Retina (tissue), 1 donor: ENCODE data around the gene SKA3.
"Not testable (repeated sequence)": the region's sequence is repeated elsewhere in the genome, so short reads cannot be mapped to it uniquely, and the experiment has no call there.

Experiments
- DNase-seq: peaks from one replicate; pipeline ENCODE4 v3.0.0-alpha.2; 2016

The SKA3 gene

DNA sequence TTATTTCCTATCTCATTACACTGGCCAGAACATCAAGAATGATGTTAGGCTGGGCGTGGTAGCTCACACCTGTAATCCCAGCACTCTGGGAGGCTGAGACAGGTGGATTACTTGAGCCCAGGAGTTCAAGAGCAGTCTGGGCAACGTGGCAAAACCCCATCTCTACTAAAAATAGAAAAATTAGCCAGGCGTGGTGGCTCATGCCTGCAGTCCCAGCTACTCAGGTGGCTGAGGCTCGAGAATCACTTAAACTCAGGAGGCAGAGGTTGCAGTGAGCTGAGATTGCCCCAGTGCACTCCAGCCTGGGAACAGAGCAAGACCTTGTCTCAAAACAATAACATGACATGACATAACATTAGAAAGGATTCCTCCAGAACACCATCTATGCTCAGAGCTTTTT lies 10.7 kb downstream of the SKA3 start:
- not testable (repeated sequence) for DNase-seq

DNA sequence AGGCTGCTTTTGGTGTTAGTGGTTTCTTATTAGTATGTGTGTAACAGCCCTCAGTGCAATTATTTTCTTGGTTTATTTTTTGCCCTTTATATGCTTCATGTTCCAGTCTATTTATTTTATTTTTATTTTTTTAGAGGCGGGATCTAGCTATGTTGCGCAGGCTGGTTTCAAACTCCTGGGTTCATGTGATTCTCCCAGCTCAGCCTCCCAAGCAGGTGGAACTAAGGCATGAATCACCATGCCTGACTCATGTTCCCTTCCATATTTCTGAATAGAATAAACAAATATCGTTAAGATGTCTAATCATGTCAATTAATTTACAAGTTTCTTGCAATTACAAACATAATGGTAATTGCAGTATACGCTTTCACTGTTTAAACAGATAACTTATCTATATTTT lies 11.7 kb downstream of the SKA3 start:
- no peak for DNase-seq

DNA sequence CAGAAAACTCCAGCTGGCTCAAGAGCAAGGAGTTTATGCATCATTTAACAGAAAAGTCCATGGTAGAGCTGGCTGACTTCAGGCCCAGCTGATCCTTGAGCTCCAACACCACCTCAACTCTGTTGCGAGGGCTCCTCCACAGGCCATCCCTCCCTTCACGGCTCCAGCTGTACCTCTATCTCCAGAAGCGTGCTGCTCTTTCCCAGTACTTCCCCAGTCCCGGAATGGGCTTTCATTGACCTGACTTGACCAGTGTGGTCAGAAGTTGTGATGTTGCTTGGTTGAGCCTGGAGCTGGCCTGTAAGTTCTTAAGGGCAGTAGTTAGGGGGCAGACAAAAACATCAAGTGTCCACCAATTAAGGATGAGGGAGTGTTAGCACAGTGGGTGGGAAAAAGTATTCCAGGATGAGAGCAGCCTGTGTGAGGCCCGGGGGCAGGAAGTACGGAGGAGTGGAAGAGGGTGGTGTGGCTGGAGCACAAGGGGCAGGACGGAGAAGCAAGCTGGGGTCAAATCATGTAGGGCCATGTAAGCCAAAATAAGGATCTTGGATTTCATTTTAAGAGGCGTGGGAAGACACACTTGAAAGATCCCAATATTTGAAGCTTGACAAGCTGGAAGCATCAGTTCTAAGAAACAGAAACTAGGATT lies 24.0 kb downstream of the SKA3 start:
- DNase-seq, result no peak

DNA sequence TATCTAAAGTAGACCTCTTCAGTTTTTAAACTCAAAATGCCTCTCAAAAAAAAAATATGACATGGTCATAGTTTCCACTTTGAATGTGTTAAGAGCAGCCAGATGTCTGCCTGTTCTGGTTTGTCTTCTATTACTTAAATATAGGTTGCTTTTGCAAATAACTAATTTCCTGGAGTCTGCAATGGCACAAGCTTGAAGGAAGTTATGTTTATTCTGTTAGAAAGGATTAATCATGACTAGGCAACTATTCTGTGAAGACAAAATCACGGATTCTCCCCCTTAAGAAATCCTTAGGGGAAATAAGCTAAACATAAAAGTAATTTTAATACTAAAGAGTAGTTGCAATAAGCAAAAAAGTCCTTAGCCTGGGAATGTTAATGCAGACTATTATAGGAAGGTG lies 26.3 kb downstream of the SKA3 start:
- no peak for DNase-seq

DNA sequence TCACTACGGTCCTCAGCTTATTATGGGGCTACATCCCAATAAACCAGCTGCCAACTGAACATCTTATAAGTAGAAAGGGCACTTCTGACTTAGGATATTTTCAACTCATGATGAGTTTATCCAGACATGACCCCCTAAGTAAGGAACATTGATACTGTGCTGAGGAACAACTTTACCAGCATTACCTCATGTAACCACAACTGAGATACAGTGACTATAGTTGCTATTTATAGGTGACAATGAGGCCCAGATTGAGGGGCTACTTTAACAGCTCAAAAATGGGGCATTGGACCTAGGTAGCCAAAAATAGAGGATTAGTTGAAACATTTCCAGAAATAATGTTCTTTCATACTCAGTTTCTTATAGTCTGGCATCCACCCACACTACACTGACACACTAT lies 26.8 kb downstream of the SKA3 start:
- DNase-seq, result no peak

DNA sequence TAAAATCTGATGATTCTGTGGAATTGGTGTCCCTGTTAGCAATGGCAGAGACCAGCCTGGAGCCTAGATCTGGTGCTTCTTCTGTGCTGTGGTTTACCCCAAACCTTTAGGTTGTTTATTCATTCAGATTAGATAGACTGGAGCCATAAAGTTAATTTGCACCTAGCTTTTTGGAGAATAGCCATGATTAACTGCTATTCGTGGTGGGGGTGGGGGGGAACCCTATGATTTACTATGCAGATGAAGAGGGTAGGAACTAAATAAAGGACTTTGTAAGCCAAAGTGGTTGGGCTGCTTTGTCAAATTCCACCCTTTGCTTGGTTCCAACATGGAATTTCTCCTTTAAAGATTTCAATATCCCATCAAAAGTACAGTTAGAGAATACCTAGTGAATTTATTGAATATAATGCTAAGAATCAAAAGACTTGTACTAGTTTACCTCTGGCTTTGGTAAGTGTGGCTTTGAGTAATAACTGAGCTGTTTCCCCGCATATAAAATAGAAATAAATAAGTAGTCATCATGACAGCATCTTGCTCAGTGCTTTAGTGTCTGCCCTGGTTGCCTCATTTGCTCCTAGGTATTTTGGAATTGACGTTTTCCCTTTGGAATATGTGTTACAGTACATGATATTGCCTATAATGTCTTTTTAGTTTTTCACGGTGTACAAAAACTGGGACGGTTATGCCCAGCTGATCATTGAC lies 27.6 kb downstream of the SKA3 start:
- no peak for DNase-seq

DNA sequence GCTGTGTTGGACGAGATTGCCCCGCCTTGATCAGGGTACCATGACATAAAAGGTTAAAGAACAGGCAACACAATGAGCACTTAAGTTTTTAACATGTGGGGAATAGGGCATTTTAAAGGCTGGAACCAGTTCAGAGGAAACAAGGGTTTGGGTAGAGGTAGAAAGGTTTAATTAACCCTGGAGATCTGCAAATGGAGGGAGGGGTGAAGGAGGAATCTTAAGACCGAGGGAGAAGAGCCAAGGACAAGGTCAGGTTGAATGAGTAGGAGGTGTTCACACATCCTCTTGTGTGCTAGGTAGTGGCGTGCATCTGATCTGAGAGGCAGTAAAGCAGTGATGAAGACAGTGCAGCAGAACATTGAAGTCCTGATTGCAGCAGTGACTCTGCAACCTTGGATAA lies 28.5 kb downstream of the SKA3 start:
- DNase-seq, result no peak

DNA sequence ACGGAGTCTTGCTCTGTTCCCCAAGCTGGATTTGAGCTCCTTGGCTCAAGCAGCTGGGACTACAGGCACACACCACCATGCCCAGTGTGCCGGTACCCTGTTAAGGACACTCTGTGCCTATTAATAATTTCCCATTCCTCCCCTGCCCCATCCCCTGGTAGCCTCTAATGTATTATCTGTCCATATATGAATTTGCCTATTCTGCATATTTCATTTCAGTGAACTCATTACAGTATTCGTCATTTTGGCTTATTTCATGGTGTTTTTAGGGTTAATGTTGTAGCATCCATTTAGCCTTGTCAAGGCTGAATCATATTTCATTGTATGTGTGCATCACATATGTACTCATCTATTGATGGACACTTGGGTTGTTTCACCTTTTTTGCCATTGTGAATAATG lies 33.6 kb downstream of the SKA3 start:
- DNase-seq, result no peak

DNA sequence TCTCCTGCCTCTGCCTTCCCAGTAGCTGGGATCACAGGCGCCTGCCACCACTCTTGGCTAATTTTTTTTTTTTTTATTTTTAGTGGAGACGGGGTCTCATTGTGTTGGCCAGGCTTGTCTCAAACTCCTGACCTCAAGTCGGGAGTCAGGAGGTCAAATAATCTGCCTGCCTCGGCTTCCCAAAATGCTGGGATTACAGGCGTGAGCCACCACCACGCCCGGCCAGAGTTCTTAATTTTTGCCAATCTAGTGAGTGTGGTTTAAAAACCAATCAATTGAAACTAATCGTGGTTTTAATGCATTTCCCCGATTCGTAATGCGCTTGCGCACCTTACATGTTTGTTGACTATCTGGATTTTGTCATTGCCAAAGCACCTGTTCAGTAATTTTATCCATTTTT lies 37.0 kb downstream of the SKA3 start:
- DNase-seq, result no peak

DNA sequence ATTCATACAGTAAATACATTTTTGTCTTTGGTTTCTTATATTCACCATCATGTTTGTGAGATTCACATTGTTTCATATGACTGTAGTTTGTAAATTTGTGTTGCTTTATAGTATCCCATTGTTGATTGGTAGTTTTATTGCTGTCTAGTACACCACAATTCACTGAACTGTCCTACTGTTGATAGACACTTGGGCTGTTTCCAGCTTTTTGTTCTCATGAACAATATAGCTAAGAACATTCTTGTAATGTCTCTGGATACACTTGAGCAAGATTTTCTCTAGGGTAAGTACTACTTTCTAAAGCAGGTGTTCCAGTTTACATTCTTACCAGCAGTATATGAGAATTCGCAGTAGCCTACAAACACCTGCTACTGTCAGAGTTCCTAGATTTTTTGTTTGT lies 37.8 kb downstream of the SKA3 start:
- no peak for DNase-seq

DNA sequence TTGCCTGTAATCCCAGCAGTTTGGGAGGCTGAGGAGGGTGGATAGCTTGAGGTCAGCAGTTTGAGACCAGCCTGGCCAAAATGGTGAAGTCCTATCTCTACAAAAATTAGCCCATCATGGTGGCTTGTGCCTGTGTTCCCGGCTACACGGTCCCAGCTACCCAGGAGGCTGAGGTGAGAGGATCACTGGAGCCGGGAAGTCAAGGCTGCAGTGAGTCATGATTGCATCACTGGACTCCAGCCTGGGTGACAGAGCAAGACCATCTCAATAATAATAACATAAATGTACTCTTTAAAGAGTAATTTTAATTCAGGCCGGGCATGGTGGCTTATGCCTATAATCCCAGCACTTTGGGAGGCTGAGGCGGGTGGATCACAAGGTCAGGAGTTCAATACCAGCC lies 38.7 kb downstream of the SKA3 start:
- no peak for DNase-seq

DNA sequence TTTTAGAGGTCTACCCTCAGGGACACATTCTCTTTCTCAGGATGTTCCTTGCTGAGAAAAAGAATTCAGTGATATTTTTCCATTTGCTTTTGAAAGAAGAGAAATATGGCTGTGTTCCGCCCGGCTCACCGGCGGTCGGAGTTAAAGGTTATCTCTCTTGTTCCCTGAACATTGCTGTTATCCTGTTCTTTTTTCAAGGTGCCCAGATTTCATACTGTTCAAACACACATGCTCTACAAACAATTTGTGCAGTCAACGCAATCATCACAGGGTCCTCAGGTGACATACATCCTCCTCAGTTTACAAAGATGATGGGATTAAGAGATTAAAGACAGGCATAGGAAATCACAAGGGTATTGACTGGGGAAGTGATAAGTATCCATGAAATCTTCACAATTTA lies 40.5 kb downstream of the SKA3 start:
- not testable (repeated sequence) for DNase-seq

DNA sequence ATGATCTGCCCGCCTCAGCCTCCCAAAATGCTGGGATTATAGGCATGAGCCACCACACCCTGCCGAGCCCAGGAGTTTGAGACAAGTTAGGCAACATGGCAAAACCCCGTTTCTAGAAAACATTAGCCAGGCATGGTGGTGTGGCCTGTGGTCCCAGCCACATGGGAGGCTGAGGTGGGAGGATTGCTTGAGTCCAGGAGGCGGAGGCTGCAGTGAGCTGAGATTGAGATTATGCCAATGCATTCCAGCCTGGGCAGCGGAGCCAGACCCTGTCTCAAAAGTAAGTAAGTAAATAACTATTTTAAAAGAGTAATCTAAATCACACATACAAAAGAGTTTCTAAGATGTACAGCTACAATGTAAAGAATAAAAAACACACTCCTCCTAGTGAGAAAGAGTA lies 41.9 kb downstream of the SKA3 start:
- DNase-seq, result no peak

DNA sequence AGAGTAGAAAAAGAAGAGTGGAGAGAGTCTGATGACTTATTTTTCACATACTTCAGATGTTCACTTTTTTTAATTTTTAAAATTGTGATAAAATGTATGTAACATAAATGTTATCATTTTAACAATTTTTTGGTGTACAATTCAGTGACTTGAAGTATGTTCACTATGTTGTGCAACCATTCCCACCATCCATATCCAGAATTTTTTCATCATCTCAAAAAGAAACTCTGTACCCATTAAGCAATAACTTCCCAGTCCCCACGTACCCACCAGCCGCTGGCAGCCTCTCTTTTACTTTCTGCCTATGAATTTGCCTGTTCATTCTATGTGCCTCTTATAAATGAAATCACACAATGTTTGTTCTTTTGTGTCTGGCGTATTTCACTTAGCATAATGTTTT lies 43.3 kb downstream of the SKA3 start:
- DNase-seq, result no peak

DNA sequence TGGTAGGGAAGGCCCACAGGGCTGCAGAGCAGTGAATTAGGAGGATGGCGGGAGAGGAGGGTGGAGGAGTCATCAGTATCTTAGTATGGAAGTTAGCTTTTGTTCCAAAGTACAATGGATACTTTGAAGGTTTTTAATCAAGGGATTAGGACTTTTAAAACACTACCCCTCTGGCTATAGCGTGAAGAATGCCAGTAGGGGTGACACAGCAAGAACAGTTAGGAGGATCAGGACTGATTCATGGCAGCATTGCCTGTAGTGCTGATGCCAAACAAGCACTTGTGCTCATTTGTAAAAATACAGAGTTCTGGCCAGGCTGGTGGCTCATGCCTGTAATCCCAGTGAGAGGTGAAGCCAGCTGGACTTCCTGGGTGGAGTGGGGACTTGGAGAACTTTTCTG lies 46.2 kb downstream of the SKA3 start:
- DNase-seq, result no peak

DNA sequence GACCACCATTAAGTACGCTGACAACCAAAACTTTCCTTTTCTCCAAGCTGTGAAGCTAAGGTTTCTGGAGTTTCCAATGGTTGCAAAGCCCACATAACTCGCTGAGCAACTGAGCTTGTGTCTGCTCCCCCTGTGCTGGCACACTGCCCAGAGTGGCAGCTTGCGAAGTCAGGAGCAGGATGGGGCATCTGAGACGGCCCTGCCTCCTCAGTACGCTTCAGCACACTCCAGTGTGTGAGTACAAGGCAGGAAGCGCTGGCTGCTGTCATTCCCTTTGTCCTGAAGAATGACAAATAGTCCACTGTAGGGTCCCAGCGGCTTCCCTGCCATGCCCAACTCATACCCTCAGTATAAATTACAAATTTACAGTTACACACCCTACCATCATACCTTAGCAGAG lies 51.5 kb downstream of the SKA3 start:
- DNase-seq, result peak; percentile 60

DNA sequence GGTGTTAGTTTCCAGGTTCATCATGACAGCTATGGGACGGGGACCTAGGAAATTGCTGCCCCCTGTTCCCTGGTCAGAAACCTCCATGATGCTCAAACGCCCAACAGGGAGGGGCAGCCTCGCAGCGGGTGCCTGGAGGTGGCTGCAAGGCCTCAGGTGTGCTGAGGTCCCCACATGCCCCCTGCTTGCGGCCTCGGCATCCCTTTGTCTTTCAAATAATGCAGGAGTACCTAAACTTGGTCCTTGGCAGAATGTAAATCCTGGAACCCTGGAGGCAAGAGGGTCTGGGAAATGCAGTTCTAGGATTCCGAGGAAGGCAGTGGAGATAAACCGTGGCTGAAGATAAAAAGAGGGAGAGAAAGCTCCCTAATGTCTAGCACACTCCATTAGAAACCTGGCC lies 52.4 kb downstream of the SKA3 start:
- no peak for DNase-seq

DNA sequence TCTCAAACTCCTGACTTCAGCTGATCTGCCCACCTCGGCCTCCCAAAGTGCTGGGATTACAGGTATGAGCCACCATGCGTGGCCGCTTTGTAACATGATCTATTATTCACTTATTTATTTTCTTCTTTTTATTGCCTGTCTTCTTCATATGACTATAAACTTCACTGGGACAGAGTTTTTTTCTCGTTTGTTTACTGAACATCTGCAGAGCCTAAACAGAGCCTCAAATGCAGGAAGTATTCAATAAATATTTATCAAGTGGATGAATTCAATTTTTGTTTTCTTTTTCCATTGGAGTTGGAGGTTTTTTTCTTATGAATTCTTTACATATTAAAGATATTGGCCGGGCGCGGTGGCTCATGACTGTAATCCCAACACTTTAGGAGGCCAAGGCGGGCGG lies 54.7 kb downstream of the SKA3 start:
- no peak for DNase-seq

DNA sequence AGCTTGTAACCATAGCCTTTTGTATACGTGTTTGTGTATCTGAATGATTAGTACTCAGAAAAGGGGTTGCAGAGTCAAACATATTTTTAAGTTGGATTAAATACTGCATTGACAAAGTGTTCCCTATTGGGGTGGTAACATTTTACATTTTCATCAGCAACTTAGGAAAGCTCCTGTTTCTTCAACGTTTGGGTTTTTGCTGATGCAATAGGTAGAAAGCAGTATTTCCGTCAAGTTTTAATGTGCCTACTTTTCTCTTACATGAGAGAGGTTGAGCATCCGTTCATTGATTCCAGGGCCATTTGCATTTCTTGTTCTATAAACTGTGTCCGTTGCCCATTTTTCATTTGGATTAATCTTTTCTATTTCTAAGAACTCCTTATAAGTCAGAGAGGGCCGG lies 56.2 kb downstream of the SKA3 start:
- DNase-seq, result no peak

DNA sequence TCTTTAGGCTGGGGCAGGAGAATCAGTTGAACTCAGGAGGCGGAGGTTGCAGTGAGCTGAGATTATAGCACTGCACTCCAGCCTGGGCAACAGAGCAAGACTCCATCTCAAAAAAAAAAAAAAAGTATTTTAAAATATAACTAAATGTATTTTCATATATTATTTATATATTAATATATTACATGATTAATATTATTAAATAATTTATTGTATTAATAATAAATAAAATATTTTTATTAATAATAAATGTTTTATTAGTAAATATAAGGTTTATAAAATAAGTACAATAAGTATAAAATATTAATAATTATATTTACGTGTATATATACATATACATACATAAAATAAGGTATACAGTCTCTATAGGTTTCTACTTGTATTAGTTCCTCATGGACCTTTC lies 56.8 kb downstream of the SKA3 start:
- DNase-seq, result no peak

DNA sequence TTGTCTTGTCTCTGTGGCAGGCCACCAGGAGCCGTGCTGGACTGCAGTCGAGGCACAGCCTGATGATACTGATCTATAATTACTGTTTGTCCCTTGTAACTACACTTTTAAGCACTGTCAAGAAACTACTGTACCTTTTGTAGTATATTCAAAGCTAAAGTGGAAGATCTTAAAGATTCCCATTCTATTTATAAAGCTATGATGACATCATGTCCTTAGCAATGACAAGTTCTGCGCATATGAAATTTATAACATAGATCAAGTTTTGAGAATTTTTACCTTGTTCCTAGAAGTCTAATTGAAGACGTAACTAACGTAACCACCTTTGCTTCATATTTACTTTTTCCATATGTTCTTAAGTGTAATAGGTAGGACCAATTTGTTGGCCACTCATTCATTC lies 58.2 kb downstream of the SKA3 start:
- no peak for DNase-seq

DNA sequence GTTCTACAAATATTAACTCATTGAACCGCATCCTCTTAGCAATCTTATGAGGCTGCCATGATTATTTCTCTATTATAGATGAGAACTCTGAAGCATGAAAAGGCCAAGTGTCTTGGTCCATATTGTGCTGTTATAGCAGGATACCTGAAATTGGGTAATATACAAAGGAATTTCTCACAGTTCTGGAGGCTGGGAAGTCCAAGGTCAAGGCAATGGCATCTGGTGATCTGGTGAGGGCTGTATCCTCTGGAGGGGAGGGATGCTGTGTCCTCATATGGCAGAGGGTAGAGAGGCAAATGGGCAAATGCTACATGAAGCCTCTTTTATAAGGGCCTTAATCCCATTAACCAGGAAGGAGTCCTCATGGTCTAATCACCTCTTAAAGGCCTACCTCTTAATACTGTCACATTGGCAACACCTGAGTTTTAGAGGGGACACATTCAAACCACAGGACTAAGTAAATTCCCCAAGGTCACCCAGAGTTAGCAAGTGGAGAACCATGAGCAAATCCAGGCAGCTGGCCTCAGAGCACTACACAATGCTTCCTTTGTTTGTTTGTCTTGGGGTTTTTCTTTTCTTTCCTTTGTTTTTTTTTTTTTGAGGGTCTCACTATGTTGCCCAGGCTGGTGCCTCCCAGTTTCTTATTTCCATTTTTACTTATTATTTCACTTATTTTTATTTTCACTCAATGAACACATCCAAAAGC lies 59.1 kb downstream of the SKA3 start:
- DNase-seq, result no peak

DNA sequence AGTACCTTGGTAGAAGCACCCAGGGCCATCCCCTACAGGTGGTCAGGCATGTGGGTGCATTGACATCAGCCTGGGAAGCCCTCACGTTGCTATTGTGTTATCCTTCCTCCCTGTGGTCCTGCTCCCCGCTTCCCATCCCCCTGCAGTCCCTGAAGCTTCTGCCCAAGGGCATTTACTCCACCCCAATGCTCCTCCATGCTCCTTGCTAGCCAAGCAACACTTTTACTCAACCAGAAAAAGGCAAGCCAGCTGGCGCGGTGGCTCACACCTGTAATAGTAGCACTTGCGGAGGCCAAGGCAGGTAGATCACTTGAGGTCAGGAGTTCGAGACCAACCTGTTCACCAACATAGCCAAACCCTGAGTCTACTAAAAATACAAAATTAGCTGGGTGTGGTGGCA lies 60.2 kb downstream of the SKA3 start:
- DNase-seq, result no peak

DNA sequence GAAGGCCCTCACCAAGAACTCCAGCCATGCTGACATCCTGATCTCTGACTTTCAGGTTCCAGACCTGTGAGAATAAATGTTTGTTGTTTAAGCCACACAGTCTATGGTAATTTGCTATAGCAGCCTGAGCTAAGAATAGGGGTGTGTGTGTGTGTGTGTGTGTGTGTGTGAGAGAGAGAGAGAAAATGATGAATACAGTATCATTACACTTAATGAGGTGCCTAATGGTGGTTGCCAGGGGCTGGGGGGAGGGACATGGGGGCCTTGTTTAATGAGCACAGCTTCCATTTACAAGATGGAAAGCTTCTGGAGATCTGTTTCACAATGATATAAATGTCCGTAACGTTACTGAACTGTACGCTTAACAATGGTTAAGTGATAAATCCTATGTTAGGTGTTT lies 61.1 kb downstream of the SKA3 start:
- no peak for DNase-seq

DNA sequence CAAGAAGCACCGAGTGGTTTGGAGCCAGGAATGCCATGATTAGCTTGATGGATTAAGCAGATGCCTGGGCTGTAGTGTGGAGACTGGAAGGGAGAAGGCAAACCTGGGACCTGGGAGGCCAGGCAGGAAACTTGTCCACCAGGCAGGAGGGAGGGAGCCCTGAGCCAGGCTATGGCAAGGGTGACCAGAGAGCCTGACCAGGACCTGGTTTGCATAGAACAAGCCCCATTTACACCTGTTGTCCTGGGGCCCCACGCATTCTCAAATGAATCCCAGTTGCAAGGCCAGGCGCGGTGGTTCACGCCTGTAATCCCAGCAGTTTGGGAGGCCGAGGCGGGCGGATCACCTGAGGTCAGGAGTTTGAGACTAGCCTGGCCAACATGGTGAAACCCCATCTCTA lies 64.8 kb downstream of the SKA3 start:
- no peak for DNase-seq
